Measurements from ENCODE around the gene NME8. TPM values are rescaled to one million over a fixed set of nuclear protein-coding genes. Genes with fewer than 3 reads are reported as not detected.

NME8 gene
- total RNA-seq, 1 experiment from 2014 or later, result not detected

DNA sequence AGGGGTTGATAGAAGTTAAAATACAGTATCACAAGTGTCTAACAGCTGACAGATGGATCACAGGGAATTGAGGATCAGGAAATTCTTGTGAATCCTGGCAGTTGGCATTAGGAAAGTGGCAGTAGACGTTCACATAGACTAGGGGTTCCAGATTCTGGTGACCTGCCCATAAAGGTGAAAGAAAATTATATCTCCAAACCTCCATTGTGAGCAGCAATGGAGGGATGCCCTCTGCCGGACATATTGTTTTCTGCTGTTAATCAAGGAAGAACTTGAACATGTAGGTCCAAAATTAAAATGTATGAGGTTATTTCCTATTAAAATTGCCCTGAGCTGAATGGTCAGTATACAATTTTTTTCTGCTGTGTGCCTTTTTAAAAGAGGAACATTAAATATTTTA lies 5.1 kb downstream of the NME8 start:
- DNase-seq, result no peak
- Histone ChIP-seq H3K9me3 (no peaks in the 10 kb centered on the region), H3K4me3 (no peak overlapping the region), H3K36me3 (no peaks in the 10 kb centered on the region), H3K27me3 (no peaks in the 10 kb centered on the region)

DNA sequence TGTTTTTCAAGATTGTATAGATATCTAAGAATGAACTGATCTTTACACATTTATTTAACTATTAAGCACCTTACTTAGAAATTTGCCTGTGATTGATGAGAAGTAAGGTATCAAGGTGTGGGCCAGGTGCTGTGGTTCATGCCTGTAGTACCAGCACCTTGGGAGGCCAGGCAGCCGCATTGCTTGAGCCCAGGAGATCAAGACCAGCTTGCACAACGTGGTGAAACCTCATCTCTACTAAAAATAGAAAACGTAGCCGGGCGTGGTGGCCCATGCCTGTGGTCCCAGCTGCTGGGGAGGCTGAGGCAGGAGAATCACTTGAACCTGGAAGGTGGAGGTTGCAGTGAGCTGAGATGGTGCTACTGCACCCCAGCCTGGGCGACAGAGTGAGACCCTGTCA lies 33.7 kb downstream of the NME8 start:
- H3K9me3 ChIP-seq, result no peaks in the 10 kb centered on the region
- H3K27me3 ChIP-seq, result peaks cover 2% of the 10 kb centered on the region; the same call in 1 of the 2 replicates
- DNase-seq, result no peak
- no peak overlapping the region for H3K4me3 ChIP-seq
- no peaks in the 10 kb centered on the region for H3K36me3 ChIP-seq

DNA sequence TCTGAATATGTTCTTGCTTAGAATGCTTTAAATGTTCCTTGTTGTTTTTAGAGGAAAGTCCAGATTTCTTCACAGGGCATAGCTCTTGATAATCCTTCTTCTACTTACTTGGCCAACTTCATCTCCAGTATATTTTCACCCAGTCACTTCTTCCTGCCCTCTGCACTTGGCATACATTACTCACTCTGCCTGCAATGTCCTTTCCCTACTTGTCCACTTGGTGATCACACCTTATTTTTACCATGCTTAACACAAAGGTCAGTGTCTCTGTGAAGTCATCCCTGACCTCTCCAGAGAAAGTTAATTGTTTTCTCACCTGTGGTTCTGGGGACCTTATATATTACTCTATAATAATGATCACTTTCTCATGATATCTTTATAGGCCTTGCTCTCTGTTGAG lies 45.0 kb downstream of the NME8 start:
- Histone ChIP-seq H3K27me3 (no peaks in the 10 kb centered on the region), H3K36me3 (no peaks in the 10 kb centered on the region), H3K9me3 (no peaks in the 10 kb centered on the region), H3K4me3 (no peak overlapping the region)
- no peak for DNase-seq

DNA sequence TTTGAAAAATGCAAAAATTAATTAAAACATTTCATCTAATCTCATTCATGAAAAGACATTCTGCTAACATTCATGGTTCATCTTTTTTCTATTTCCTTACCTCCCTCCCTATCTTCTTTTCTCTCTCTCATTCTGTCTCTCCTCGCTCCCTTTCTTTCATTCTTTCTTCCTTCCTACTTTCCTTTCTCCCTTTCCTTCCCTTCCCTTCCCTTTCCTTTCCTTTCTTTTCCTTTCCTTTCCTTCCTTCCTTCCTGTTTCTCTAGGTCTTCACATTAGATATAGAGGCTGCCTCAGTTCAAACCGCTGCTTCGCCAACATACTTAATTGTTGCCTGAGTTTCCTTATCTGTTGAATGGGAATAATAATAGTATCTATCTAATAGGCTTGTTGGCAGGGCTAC lies 46.3 kb downstream of the NME8 start:
- DNase-seq, result no peak
- H3K4me3 ChIP-seq, result no peak overlapping the region
- no peaks in the 10 kb centered on the region for H3K36me3 ChIP-seq
- H3K9me3 ChIP-seq, result no peaks in the 10 kb centered on the region
- no peaks in the 10 kb centered on the region for H3K27me3 ChIP-seq

DNA sequence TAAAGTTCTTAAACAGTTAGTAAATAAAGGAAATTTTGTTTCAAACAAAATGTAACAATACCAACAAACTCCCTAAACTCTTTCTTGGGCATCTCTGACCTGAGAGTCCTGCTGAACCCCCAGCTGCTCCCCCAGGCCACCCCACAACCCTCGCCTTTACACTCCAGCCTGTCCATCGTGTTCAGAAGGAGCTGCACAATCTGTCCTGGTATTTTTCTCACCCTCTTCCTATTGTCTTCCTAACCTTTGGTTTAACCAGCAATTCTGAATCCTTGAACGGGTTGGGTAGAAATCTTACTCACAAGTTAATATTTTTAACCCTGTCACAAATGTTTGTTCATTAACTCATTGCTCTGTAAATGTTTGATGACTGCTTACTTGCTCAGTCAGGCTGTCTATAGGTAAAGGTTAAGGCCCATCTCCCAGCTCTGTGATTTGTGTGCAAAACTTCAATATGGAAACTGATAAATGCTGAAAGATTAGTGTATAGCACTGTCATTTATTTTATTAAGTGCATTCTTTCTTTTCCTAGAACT lies 51.4 kb downstream of the NME8 start:
- Histone ChIP-seq H3K4me3 (no peak overlapping the region), H3K36me3 (no peaks in the 10 kb centered on the region), H3K9me3 (no peaks in the 10 kb centered on the region), H3K27me3 (no peaks in the 10 kb centered on the region)
- no peak for DNase-seq

DNA sequence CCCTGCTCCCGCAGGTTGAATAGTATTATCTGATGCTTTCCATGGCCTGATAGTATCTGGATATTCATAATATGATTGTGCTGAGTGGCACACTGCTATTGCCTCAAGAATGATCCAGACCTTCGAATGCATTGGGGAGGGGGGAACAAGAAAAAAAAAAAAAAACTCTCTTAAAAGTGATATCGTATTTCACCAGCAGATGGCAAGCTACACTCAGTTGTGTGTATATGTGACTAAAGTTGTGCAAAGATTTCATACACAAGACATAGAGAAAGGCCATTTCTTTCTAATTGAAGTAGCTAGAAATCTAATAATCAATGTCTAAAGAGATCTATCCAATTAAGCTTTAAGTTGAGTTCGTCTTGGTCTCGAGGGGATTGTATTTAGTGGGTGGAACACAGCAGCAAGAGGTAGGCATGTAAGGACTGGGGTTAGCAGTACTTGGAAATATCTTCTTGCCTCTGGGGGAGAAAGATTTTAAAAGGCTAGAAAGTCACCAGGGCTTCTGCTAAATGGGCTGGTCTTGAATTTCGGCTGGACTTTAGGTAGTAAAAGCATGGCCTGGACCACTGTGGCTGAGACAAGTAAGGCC lies 52.9 kb downstream of the NME8 start:
- no peak for DNase-seq
- no peak overlapping the region for H3K4me3 ChIP-seq
- H3K9me3 ChIP-seq, result no peaks in the 10 kb centered on the region
- H3K27me3 ChIP-seq, result no peaks in the 10 kb centered on the region
- no peaks in the 10 kb centered on the region for H3K36me3 ChIP-seq

DNA sequence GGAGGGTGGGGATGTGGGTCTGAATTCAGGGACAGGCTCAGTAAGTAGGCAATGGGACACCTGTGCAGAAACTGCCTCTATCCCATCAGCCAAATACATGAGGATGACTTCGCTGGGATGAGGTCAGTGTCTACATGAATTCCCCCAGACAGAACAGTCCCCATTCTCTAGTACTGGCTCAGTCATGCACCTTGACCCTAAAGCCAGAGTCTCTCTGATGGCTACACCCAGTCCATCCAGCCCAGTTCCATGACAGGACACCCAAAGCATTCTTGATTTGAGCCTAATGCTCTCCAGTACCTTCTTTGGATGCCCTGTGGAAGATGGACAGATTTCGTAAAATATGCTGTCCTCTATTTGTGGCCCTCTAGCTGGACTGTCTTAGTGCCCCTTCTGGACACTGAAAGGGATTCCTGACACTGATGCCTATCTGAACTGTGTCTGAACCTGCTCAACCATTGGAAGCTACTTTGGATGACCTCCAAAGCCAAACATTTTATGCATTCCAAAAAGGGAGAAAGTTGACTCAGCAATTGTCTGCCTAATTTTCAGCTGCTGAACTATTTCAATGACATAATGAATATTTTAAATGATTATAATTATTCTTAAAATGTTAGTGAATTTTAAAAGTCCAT lies 53.6 kb downstream of the NME8 start:
- DNase-seq, result peak; percentile 22
- H3K9me3 ChIP-seq, result no peaks in the 10 kb centered on the region
- no peaks in the 10 kb centered on the region for H3K36me3 ChIP-seq
- no peaks in the 10 kb centered on the region for H3K27me3 ChIP-seq
- no peak overlapping the region for H3K4me3 ChIP-seq

DNA sequence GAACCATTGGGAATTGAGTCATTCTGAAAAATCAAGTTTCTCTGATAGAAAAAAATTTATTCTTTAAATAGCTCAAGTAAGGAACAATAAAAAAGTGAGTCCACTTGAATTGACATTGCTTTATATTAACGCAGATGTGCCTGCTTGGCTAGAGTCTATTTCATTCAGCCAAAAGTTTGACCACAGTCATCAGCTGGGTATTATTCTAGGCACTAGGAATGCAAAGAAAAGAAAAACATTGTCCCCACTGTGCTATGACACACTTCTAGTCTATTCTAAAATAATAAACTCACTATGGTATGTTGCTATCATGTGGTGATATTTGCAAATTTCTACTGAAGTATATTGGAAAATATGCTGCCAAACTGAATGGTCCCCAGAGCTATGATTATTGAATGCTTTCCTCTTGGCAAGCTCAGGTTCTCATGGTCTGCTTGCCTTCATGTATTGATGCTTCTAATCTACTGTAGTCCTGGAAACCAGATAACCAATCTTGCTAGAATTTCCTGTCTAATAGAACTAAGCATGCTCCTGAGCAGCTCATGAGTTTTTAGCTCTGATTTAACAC lies 59.9 kb downstream of the NME8 start:
- no peaks in the 10 kb centered on the region for H3K9me3 ChIP-seq
- DNase-seq, result peak; percentile 42
- no peak overlapping the region for H3K4me3 ChIP-seq
- H3K27me3 ChIP-seq, result no peaks in the 10 kb centered on the region
- H3K36me3 ChIP-seq, result no peaks in the 10 kb centered on the region

DNA sequence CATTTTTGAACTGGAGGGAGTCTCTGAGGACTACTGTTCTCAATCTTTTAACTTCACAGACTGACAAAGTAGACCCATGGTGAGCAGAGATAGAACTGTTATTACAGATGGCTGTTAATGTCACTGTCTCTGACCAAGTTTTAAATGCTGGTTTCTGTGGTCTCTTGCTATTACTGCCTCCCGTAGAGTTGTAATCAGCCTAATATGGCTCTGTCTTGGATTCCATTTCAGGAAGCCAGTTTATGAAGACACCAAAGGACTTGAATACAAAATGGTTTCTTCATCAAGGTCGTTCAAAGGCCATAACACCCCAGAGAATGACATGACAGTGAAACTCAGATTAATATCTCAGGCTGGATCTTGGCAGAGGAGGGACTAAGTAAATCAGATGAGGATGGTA lies 64.4 kb downstream of the NME8 start:
- Histone ChIP-seq H3K4me3 (no peak overlapping the region), H3K9me3 (no peaks in the 10 kb centered on the region), H3K36me3 (no peaks in the 10 kb centered on the region), H3K27me3 (peaks cover 2% of the 10 kb centered on the region; the same call in 1 of the 2 replicates)
- no peak for DNase-seq

DNA sequence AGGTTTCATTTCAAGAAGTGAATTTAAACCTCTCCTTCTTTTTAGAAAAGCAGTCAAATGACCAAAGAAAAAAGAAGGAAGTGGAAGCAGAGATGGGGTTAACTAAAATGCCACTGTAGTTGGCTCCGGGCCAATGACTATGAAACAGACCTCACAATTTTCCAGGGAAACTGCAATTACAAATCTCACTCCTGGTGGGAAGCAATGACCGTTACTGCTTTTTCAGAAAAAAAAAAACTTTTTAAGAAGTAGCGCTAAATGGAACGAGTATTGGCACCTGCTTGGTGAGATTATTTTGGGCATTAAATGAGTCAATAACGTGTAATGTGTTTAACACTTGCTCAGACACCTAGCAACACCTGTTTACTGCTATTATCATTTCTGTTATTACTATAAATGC lies 67.0 kb downstream of the NME8 start:
- H3K36me3 ChIP-seq, result no peaks in the 10 kb centered on the region
- no peak for DNase-seq
- H3K27me3 ChIP-seq, result peaks cover 5% of the 10 kb centered on the region; the same call in 1 of the 2 replicates
- H3K9me3 ChIP-seq, result no peaks in the 10 kb centered on the region
- no peak overlapping the region for H3K4me3 ChIP-seq

DNA sequence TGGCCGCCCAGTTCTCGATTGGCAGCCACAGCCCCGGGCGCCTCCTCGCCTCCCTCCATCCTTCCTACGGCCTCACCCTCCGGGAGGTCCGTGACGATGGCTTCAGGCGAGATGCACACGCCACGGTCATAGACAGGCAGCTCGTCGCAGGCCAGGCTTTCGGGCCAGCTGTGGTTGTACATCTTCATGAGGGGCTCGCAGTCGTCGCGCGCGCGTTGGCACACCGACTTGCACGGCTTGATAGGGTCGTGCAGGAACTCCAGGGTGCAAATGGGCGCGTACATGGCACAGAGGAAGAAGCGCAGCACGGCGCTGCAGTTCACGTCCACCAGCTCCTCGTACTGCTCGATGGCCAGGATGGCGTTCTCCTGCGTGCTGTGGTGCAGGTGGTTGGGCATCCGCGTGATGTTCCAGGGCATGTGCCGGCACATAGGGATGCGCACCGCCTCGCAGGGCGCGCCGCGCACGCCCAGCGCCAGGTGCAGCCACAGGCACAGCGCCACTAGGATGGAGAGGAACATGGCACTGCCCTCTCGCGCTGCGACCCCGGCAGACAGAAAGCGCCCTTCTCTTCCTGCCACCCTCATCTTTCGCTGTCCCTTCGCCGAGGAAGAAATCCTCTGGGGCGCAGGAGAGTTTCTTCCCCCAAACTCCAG lies 67.7 kb downstream of the NME8 start:
- H3K4me3 ChIP-seq, result peak overlapping the region; percentile 53
- peaks cover 5% of the 10 kb centered on the region; the same call in 1 of the 2 replicates for H3K27me3 ChIP-seq
- no peaks in the 10 kb centered on the region for H3K36me3 ChIP-seq
- no peaks in the 10 kb centered on the region for H3K9me3 ChIP-seq
- peak; percentile 5 for DNase-seq

DNA sequence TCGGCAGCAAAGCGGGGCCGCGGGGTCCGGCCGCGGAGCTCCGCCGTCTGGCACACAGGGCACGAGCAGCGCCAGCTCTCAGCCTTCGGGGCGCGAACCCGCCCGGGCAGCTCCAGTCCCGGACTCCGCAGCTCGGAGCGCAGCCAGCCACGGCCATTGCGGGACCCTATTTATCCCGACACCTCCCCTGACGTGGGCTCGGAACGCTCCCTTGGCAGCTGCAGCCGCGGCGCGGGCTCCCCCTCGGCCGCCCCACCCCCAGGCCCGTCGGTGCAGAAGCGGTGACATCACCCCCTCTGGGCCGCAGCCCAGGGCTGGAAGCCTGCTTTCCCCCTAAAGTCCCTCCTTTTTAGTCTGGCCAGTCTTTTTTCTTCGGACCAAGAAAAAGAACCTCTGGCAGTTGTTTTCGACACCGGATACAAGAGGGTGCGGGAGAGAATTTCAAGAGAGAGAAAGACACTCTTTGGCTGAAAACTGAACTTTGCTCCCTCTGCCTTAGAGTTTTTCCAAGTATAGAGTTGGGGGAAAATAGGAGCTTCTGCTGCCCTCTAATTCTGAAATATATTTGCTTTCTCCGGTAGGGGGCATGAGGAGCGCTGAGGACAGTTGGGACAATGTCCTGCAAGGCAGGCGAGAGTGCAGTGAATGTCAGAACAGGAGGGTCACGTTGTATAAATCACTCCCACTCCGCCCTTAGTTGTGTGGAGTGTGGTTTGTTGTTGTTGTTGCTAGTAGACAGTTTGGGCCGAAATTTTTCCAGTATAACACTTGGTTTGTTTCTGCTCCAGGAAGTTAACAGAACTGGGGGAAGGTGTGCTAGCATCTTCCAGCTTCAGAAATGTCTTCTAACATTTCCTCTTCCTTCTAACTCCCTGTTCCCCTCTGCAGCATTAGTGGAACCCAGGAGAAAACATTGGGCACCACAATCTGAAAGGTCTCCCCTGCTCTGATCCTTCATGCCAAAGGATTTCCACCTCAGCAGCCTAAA lies 68.6 kb downstream of the NME8 start, which contains the start of gene SFRP4:
Gene SFRP4 (minus strand): TSS at position 145 of the 988 bp plus-strand sequence. CDS start 280 bp downstream, outside the sequence.
- Histone ChIP-seq H3K9me3 (no peaks in the 10 kb centered on the region), H3K27me3 (peaks cover 5% of the 10 kb centered on the region; the same call in 1 of the 2 replicates), H3K4me3 (peak within 1 kb of the TSS; percentile 53), H3K36me3 (no peaks in the 10 kb centered on the region)
- DNase-seq, result peak; percentile 70

DNA sequence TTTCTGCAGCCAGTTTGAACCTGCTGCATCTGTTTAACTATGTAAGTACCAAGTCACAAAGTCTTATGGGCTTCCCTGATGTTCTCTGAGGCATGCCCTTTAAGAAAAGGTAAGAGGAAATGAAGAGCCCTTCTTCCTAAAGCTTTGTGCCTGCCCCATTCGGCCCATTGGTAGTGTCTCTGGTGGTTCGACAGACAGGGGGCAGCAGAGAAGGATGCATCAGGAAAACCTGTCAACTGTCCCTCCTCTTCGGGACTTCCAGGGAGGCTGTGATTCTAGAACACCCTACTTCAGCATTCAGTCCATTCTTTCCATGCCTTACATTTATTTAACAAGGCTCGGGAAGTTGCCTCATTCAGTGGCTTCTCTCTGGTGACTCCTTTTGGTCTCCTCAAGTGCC lies 70.1 kb downstream of the NME8 start:
- Histone ChIP-seq H3K36me3 (no peaks in the 10 kb centered on the region), H3K4me3 (no peak overlapping the region), H3K27me3 (peaks cover 5% of the 10 kb centered on the region; the same call in 1 of the 2 replicates), H3K9me3 (no peaks in the 10 kb centered on the region)
- no peak for DNase-seq

DNA sequence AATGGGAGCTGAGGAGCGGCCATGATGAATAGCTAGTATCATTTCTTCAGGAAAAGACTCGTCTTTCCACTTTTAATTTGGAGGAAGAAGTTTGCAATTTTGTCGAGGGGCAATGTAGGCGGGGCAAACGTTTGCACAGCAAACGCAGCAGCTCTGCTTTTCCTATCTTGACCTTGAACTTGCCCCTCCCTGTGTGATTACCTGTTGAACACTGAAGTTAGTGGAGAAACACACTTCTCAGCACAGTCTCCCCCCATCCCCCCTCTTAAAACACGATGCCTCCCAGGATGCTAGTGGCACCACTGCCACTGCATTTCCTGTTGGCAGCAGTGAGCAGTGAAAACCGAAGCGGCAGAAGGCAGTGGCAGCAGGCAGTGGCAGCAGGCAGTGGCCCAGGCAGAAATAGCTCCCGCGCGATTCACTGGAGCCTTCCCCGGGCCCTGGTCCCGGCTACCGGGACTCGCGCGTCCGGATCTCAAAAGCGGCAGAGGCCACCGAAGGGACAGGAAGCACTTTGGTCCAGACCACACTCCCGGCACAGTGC lies 72.0 kb downstream of the NME8 start, which contains the start of gene EPDR1:
Gene EPDR1 (plus strand): TSS at position 336 of the 544 bp plus-strand sequence. CDS start 300 bp downstream, outside the sequence.
- peak; percentile 52 for DNase-seq
- Histone ChIP-seq H3K9me3 (peaks cover 3% of the 10 kb centered on the region), H3K27me3 (peaks cover 5% of the 10 kb centered on the region; the same call in 1 of the 2 replicates), H3K4me3 (peak within 1 kb of the TSS; percentile 52), H3K36me3 (no peaks in the 10 kb centered on the region; the same call in 1 of the 2 replicates)

Measured in MG63 (cell line).